Breast epithelium (tissue), 3 donors: Measurements from ENCODE around the gene TGFB2.

Source experiments
- POLR2A ChIP-seq: fragments of 450-650 bp; IDR thresholded peaks from one replicate; pipeline ENCODE4 v1.6.1; 2016; ENCODE audit warnings: antibody characterized with exemption, mild to moderate bottlenecking, moderate library complexity
- TF ChIP-seq, protein P1 (sequence below), 3 donors: fragments of 450-650 bp; IDR thresholded peaks; one replicate each; pipeline ENCODE4 v1.5.1; 2016 to 2017; ENCODE audit warnings: antibody characterized with exemption in 3 of 3, mild to moderate bottlenecking in 3 of 3, moderate library complexity in 3 of 3

DNA sequence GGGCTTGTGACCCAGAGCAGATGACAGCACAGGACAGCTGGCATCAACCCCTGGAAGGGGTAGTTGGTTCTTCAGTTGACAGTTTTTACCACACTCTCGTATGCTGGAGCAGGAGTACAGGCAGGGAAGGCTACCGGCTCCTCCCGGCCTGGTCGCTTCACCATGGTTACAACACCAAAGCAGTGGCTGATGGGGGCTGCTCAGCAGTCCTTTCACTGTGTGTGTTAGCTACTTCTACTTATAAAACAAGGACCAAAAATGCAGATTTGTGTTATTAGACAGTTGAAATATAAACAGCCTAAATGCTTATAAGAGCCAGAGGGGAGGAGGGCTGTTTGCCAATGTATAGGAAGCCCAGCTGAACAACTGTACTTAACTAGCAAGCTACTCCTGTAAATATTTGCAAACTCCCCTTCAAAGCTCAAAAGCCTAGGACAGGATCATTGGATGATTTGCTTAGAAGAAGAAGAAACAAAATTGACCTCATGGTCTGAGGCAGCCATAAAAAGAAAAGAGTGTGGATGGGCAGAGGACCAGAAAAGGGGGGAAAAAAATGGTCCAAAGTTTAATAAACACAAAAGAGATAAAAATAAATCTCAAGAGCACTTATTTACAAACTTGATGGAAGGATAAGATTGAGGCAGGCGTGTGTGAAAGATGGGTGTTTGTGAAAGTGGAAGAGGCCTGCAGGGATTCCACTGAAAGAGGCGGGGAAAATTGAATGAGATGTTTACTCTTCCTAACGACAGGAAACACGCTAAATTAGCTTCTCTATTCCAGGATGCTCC is 57.1 kb downstream of the TGFB2 start:
- TF ChIP-seq, protein P1, sequence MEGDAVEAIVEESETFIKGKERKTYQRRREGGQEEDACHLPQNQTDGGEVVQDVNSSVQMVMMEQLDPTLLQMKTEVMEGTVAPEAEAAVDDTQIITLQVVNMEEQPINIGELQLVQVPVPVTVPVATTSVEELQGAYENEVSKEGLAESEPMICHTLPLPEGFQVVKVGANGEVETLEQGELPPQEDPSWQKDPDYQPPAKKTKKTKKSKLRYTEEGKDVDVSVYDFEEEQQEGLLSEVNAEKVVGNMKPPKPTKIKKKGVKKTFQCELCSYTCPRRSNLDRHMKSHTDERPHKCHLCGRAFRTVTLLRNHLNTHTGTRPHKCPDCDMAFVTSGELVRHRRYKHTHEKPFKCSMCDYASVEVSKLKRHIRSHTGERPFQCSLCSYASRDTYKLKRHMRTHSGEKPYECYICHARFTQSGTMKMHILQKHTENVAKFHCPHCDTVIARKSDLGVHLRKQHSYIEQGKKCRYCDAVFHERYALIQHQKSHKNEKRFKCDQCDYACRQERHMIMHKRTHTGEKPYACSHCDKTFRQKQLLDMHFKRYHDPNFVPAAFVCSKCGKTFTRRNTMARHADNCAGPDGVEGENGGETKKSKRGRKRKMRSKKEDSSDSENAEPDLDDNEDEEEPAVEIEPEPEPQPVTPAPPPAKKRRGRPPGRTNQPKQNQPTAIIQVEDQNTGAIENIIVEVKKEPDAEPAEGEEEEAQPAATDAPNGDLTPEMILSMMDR (IDR thresholded peaks at IDR 0.05): no peak
- TF ChIP-seq POLR2A: no peak
